Stimulated activated CD4-positive, alpha-beta T cell treated with anti-CD3 and anti-CD28 coated beads, Interleukin-4, amount 100 ng/mL, for 48 hours (primary cell): ENCODE data around the gene MEGF6.

Source experiments
- DNase-seq, 2 donors: peaks; one replicate each; pipeline ENCODE4 v3.0.0-alpha.2; 2020; ENCODE audit warnings: low read depth in 2 of 2

Gene MEGF6

GRCh38 chr1:3469104-3469848, 142.0 kb downstream of the MEGF6 start:
- DNase-seq: no peak

- no peak for DNase-seq
These were observed 142.8 kb downstream of the MEGF6 start for GRCh38 chr1:3468236-3469103.

GRCh38 chr1:3467096-3468036, 143.9 kb downstream of the MEGF6 start:
- no peak for DNase-seq

- DNase-seq: no peak
These were observed 144.8 kb downstream of the MEGF6 start for GRCh38 chr1:3466366-3467075.

GRCh38 chr1:3465935-3466321, 145.4 kb downstream of the MEGF6 start:
- no peak for DNase-seq

GRCh38 chr1:3465091-3465934, 146.0 kb downstream of the MEGF6 start:
- no peak for DNase-seq

GRCh38 chr1:3464649-3465025, 146.7 kb downstream of the MEGF6 start:
- DNase-seq: no peak

GRCh38 chr1:3463891-3464648, 147.2 kb downstream of the MEGF6 start:
- DNase-seq: no peak

GRCh38 chr1:3463408-3463863, 147.9 kb downstream of the MEGF6 start:
- DNase-seq: no peak

GRCh38 chr1:3463013-3463385, 148.3 kb downstream of the MEGF6 start:
- DNase-seq: no peak

- no peak for DNase-seq
These were observed 148.8 kb downstream of the MEGF6 start for GRCh38 chr1:3462356-3463012.

- no peak for DNase-seq
These were observed 149.4 kb downstream of the MEGF6 start for GRCh38 chr1:3461934-3462275.

- DNase-seq: no peak
These were observed 149.9 kb downstream of the MEGF6 start for GRCh38 chr1:3461238-3461933.

GRCh38 chr1:3460672-3461131, 150.6 kb downstream of the MEGF6 start:
- DNase-seq: no peak

GRCh38 chr1:3459940-3460671, 151.2 kb downstream of the MEGF6 start:
- DNase-seq: no peak

GRCh38 chr1:3459051-3459908, 152.0 kb downstream of the MEGF6 start:
- DNase-seq: no peak
